ENCODE results near the gene MRFAP1L1.
A peak's percentile ranks its signal among the peaks of the same experiment; 100 is the strongest.

Gene MRFAP1L1

GRCh38 chr4:6742507-6742906 lies 32.8 kb upstream of the MRFAP1L1 start:
- Histone ChIP-seq H3K4me3 (ENCODE audit: low read length) (no peak overlapping the region), H2BK5ac (ENCODE audit: low read length) (no peak overlapping the region), H3K4me2 (ENCODE audit: low read length) (no peak overlapping the region), H3K23ac (ENCODE audit: low read length) (no peak overlapping the region), H2BK15ac (replicated peaks; ENCODE audit: low read depth) (no peak overlapping the region), H3K27me3 (ENCODE audit: insufficient read depth, low read length, poor library complexity) (no peaks in the 10 kb centered on the region), H3K4me1 (ENCODE audit: control insufficient read depth, low read depth, low read length) (no peaks in the 10 kb centered on the region), H4K8ac (ENCODE audit: low read depth, low read length) (no peak overlapping the region), H3K18ac (ENCODE audit: low read length) (no peak overlapping the region), H2BK120ac (ENCODE audit: low read depth, low read length) (no peak overlapping the region), H3K56ac (ENCODE audit: low read length) (no peak overlapping the region), H3K27ac (ENCODE audit: low read depth, low read length) (no peak overlapping the region), H3K36me3 (ENCODE audit: control insufficient read depth, insufficient read depth, low read length) (no peaks in the 10 kb centered on the region), H2AK5ac (ENCODE audit: low read length) (no peak overlapping the region), H3K79me2 (ENCODE audit: control insufficient read depth, insufficient read depth, low read length) (no peaks in the 10 kb centered on the region), H4K5ac (ENCODE audit: low read length) (no peak overlapping the region), H3K79me1 (ENCODE audit: low read length) (no peaks in the 10 kb centered on the region), H3K4ac (ENCODE audit: low read depth, low read length) (no peak overlapping the region), H3K9ac (ENCODE audit: low read length) (no peak overlapping the region)
- no CpG with 5 or more reads among the region's 2 CpGs for WGBS (ENCODE audit: extremely low coverage, insufficient coverage, low lambda C conversion rate)
- no peak for DNase-seq

GRCh38 chr4:6740347-6740746 lies 30.7 kb upstream of the MRFAP1L1 start:
- H3K56ac ChIP-seq (ENCODE audit: low read length): no peak overlapping the region
- H3K4ac ChIP-seq (ENCODE audit: low read depth, low read length): no peak overlapping the region
- H3K36me3 ChIP-seq (ENCODE audit: control insufficient read depth, insufficient read depth, low read length): no peaks in the 10 kb centered on the region
- no peaks in the 10 kb centered on the region for H3K4me1 ChIP-seq (ENCODE audit: control insufficient read depth, low read depth, low read length)
- no peak overlapping the region for H4K5ac ChIP-seq (ENCODE audit: low read length)
- no peaks in the 10 kb centered on the region for H3K79me1 ChIP-seq (ENCODE audit: low read length)
- H3K27ac ChIP-seq (ENCODE audit: low read depth, low read length): no peak overlapping the region
- no peak overlapping the region for H3K9ac ChIP-seq (ENCODE audit: low read length)
- H4K8ac ChIP-seq (ENCODE audit: low read depth, low read length): no peak overlapping the region
- no peak overlapping the region for H3K18ac ChIP-seq (ENCODE audit: low read length)
- no peaks in the 10 kb centered on the region for H3K27me3 ChIP-seq (ENCODE audit: insufficient read depth, low read length, poor library complexity)
- H3K79me2 ChIP-seq (ENCODE audit: control insufficient read depth, insufficient read depth, low read length): no peaks in the 10 kb centered on the region
- H3K4me3 ChIP-seq (ENCODE audit: low read length): no peak overlapping the region
- DNase-seq: no peak
- no peak overlapping the region for H2BK120ac ChIP-seq (ENCODE audit: low read depth, low read length)
- no peak overlapping the region for H3K4me2 ChIP-seq (ENCODE audit: low read length)
- H2AK5ac ChIP-seq (ENCODE audit: low read length): no peak overlapping the region
- no peak overlapping the region for H2BK5ac ChIP-seq (ENCODE audit: low read length)
- H3K23ac ChIP-seq (ENCODE audit: low read length): no peak overlapping the region
- no peak overlapping the region for H2BK15ac ChIP-seq (replicated peaks; ENCODE audit: low read depth)
- WGBS (ENCODE audit: extremely low coverage, insufficient coverage, low lambda C conversion rate): no CpG with 5 or more reads among the region's 8 CpGs

- Histone ChIP-seq H3K79me2 (ENCODE audit: control insufficient read depth, insufficient read depth, low read length) (no peaks in the 10 kb centered on the region), H3K36me3 (ENCODE audit: control insufficient read depth, insufficient read depth, low read length) (no peaks in the 10 kb centered on the region), H3K79me1 (ENCODE audit: low read length) (no peaks in the 10 kb centered on the region), H3K4me2 (ENCODE audit: low read length) (no peak overlapping the region), H3K9ac (ENCODE audit: low read length) (no peak overlapping the region), H2AK5ac (ENCODE audit: low read length) (no peak overlapping the region), H3K4me3 (ENCODE audit: low read length) (no peak overlapping the region), H2BK120ac (ENCODE audit: low read depth, low read length) (no peak overlapping the region), H3K56ac (ENCODE audit: low read length) (no peak overlapping the region), H3K27me3 (ENCODE audit: insufficient read depth, low read length, poor library complexity) (no peaks in the 10 kb centered on the region), H2BK15ac (replicated peaks; ENCODE audit: low read depth) (no peak overlapping the region), H4K8ac (ENCODE audit: low read depth, low read length) (no peak overlapping the region), H3K18ac (ENCODE audit: low read length) (no peak overlapping the region), H3K4me1 (ENCODE audit: control insufficient read depth, low read depth, low read length) (no peaks in the 10 kb centered on the region), H3K23ac (ENCODE audit: low read length) (no peak overlapping the region), H3K27ac (ENCODE audit: low read depth, low read length) (no peak overlapping the region), H2BK5ac (ENCODE audit: low read length) (no peak overlapping the region), H3K4ac (ENCODE audit: low read depth, low read length) (no peak overlapping the region), H4K5ac (ENCODE audit: low read length) (no peak overlapping the region)
- no peak for DNase-seq
- no CpG with 5 or more reads among the region's 4 CpGs for WGBS (ENCODE audit: extremely low coverage, insufficient coverage, low lambda C conversion rate)
Observed at GRCh38 chr4:6739920-6740319, 30.3 kb upstream of the MRFAP1L1 start.

DNA sequence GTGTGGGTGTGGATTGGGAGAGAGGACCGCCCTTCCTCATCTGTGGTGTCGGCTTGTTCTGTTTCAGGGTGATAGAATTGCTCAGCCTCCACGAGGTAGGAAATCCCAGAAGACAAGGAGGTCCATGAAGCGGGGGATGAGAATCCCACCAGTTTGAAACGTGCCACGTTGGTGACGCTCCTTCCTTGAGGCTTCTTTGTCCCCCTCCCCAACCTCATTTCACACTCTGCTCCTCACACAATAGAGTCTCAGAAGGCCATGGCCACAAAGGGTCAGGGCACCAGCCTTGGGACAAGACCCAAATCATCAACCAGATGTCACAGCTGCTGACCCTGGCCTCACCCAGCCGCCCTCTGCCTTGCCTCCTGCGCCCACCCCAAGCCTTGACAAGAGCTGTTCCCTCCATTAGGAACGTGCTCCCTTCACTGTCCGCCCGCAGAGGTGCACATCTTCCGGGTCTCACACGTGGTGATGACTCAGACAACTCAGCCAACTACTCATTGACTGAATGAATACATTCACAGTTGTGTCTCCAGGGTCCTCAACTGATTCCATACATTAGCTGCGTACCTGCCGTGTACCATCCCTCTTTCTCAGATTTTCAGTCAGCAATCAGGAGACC lies 24.6 kb upstream of the MRFAP1L1 start:
- H2BK15ac ChIP-seq (replicated peaks; ENCODE audit: low read depth): no peak overlapping the region
- no peak for DNase-seq
- H3K4me3 ChIP-seq (ENCODE audit: low read length): no peak overlapping the region
- H3K9ac ChIP-seq (ENCODE audit: low read length): no peak overlapping the region
- no peak overlapping the region for H3K4ac ChIP-seq (ENCODE audit: low read depth, low read length)
- H4K5ac ChIP-seq (ENCODE audit: low read length): no peak overlapping the region
- no peak overlapping the region for H2BK5ac ChIP-seq (ENCODE audit: low read length)
- peak overlapping the region; percentile 28 for H3K56ac ChIP-seq (ENCODE audit: low read length)
- H3K79me1 ChIP-seq (ENCODE audit: low read length): no peaks in the 10 kb centered on the region
- H3K79me2 ChIP-seq (ENCODE audit: control insufficient read depth, insufficient read depth, low read length): no peaks in the 10 kb centered on the region
- H3K27ac ChIP-seq (ENCODE audit: low read depth, low read length): no peak overlapping the region
- H3K27me3 ChIP-seq (ENCODE audit: insufficient read depth, low read length, poor library complexity): no peaks in the 10 kb centered on the region
- H3K23ac ChIP-seq (ENCODE audit: low read length): no peak overlapping the region
- H2BK120ac ChIP-seq (ENCODE audit: low read depth, low read length): no peak overlapping the region
- H4K8ac ChIP-seq (ENCODE audit: low read depth, low read length): no peak overlapping the region
- no peak overlapping the region for H3K18ac ChIP-seq (ENCODE audit: low read length)
- no peak overlapping the region for H2AK5ac ChIP-seq (ENCODE audit: low read length)
- WGBS (ENCODE audit: extremely low coverage, insufficient coverage, low lambda C conversion rate): no CpG with 5 or more reads among the region's 16 CpGs
- H3K4me1 ChIP-seq (ENCODE audit: control insufficient read depth, low read depth, low read length): no peaks in the 10 kb centered on the region
- no peaks in the 10 kb centered on the region for H3K36me3 ChIP-seq (ENCODE audit: control insufficient read depth, insufficient read depth, low read length)
- no peak overlapping the region for H3K4me2 ChIP-seq (ENCODE audit: low read length)

DNA sequence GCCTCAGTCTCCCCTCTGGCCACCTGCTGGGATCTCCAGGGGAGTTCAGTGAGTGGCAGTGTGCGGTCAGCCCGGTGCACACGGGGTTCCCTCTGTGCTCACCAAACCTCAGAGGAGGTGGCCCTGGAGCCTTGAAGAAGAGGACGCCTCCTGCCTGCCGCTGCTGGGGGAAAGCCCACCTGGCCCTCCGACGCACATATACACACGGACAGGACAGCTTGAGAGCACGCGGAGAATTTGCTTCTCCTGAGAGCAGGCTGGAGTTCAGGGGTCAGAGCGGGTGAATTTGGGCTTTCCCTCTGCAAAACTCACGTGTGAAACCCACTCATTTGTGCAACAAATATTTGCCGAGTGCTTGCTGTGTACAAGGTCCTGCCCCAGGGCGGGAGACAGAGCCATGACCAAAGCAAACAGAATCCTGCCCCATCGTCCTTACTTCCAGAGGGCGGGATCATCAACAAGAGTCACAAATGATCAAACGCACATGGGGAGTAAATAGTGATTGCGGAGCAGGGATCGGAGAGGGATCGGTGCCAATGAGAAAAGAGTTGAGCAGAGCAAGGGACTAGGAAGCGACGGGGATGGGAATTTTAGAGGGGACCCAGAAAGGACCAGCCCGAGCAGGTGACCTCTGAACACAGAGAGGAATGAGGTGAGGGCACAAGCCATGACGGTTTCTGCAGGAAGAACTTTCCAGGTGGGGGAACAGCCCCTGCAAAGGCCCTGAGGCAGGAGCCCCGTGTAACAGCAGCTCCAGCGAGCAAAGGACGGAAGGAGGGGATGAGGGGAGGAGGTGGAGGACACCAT lies 23.9 kb upstream of the MRFAP1L1 start:
- H2BK5ac ChIP-seq (ENCODE audit: low read length): no peak overlapping the region
- no peaks in the 10 kb centered on the region for H3K79me2 ChIP-seq (ENCODE audit: control insufficient read depth, insufficient read depth, low read length)
- no peak overlapping the region for H3K4me3 ChIP-seq (ENCODE audit: low read length)
- no peak overlapping the region for H2BK120ac ChIP-seq (ENCODE audit: low read depth, low read length)
- no peaks in the 10 kb centered on the region for H3K36me3 ChIP-seq (ENCODE audit: control insufficient read depth, insufficient read depth, low read length)
- H3K9ac ChIP-seq (ENCODE audit: low read length): no peak overlapping the region
- H3K79me1 ChIP-seq (ENCODE audit: low read length): no peaks in the 10 kb centered on the region
- H2AK5ac ChIP-seq (ENCODE audit: low read length): no peak overlapping the region
- no peak overlapping the region for H3K56ac ChIP-seq (ENCODE audit: low read length)
- H4K8ac ChIP-seq (ENCODE audit: low read depth, low read length): no peak overlapping the region
- H3K4ac ChIP-seq (ENCODE audit: low read depth, low read length): peak overlapping the region; percentile 20
- H3K4me1 ChIP-seq (ENCODE audit: control insufficient read depth, low read depth, low read length): no peaks in the 10 kb centered on the region
- H4K5ac ChIP-seq (ENCODE audit: low read length): no peak overlapping the region
- DNase-seq: no peak
- H3K27ac ChIP-seq (ENCODE audit: low read depth, low read length): no peak overlapping the region
- WGBS (ENCODE audit: extremely low coverage, insufficient coverage, low lambda C conversion rate): no CpG with 5 or more reads among the region's 27 CpGs
- H3K27me3 ChIP-seq (ENCODE audit: insufficient read depth, low read length, poor library complexity): no peaks in the 10 kb centered on the region
- no peak overlapping the region for H2BK15ac ChIP-seq (replicated peaks; ENCODE audit: low read depth)
- H3K23ac ChIP-seq (ENCODE audit: low read length): no peak overlapping the region
- no peak overlapping the region for H3K4me2 ChIP-seq (ENCODE audit: low read length)
- no peak overlapping the region for H3K18ac ChIP-seq (ENCODE audit: low read length)

Data from mesendoderm (in vitro differentiated cells).